Panc1 (cell line): ENCODE results near the gene SPZ1. TPM values are rescaled to one million over a fixed set of nuclear protein-coding genes. Genes with fewer than 3 reads are reported as not detected.
"Not testable (repeated sequence)": the region's sequence is repeated elsewhere in the genome, so short reads cannot be mapped to it uniquely, and the experiment has no call there.

Experiments
- ATAC-seq: fragments of 200-7000 bp; cut with Tn5 transposase; 2 replicates; pipeline ENCODE4 v1.9.1; 2020; ENCODE audit warnings: mild to moderate bottlenecking, moderate library complexity
- BruUV-seq: library from RNA; stranded (reverse); fragments of 400-500 nt; replicated peaks from 2 replicates; lab custom pipeline; 2021; lab: Mats Ljungman, UMichigan
- CTCF ChIA-PET: fragments of 300-600 bp; sonication (Branson Sonifier 250); formaldehyde crosslinking; loops from one replicate; lab custom pipeline; 2022; ENCODE audit warnings: antibody characterized with exemption; lab: Charles Lee
- POLR2A ChIA-PET: fragments of 300-600 bp; sonication (Branson Sonifier 250); formaldehyde crosslinking; loops from one replicate; lab custom pipeline; 2022; ENCODE audit warnings: antibody characterized with exemption; lab: Charles Lee
- DNase-seq: peaks from one replicate; pipeline ENCODE4 v3.0.0-alpha.2; 2010; ENCODE audit warnings: low read depth, low spot score
- H3K27ac ChIP-seq: 2 replicates; pipeline ENCODE4 v1.5.1; 2011; ENCODE audit warnings: mild to moderate bottlenecking, low read length, inconsistent platforms
- H3K27me3 ChIP-seq: fragments of 200-500 bp; sonication (Bioruptor generic); 2 replicates; pipeline ENCODE4 v1.6.0; 2014; ENCODE audit warnings: low read length, inconsistent platforms; ENCODE audit not compliant: control insufficient read depth, insufficient read depth
- H3K36me3 ChIP-seq: fragments of 200-500 bp; sonication (Bioruptor generic); 2 replicates; pipeline ENCODE4 v1.5.1; 2014; ENCODE audit warnings: inconsistent platforms, mild to moderate bottlenecking, low read length, moderate library complexity; ENCODE audit not compliant: control insufficient read depth, insufficient read depth
- H3K4me1 ChIP-seq: 2 replicates; pipeline ENCODE4 v1.5.1; 2011; ENCODE audit warnings: inconsistent platforms, mild to moderate bottlenecking, low read length, moderate library complexity; ENCODE audit not compliant: control insufficient read depth, insufficient read depth
- H3K4me3 ChIP-seq, 2 experiments: 2 replicates each; pipeline ENCODE4 v1.5.1; 2011 to 2012; ENCODE audit warnings: low read depth in 2 of 2, low read length in 2 of 2, mild to moderate bottlenecking in 2 of 2, inconsistent platforms in 1 of 2, moderate library complexity in 1 of 2
- H3K9me3 ChIP-seq: fragments of 200-500 bp; sonication (Bioruptor generic); 2 replicates; pipeline ENCODE4 v1.5.1; 2014; ENCODE audit warnings: low read depth, mild to moderate bottlenecking, inconsistent platforms, low read length, moderate library complexity; ENCODE audit not compliant: control insufficient read depth, insufficient read depth
- POLR2AphosphoS5 ChIP-seq: IDR thresholded peaks from 2 replicates; pipeline ENCODE4 v1.6.1; 2012; ENCODE audit warnings: mild to moderate bottlenecking, low read depth, low read length, moderate library complexity
- REST ChIP-seq, 2 experiments: IDR thresholded peaks; 2 replicates each; pipeline ENCODE4 v1.6.1; 2011 to 2012; ENCODE audit warnings: low read depth in 2 of 2, control low read depth in 1 of 2, low read length in 1 of 2, mild to moderate bottlenecking in 1 of 2, moderate library complexity in 1 of 2; ENCODE audit not compliant: insufficient read depth in 1 of 2
- SIN3A ChIP-seq: IDR thresholded peaks from 2 replicates; pipeline ENCODE4 v1.6.1; 2012; ENCODE audit warnings: low read depth, mild to moderate bottlenecking, low read length, moderate library complexity, borderline replicate concordance; ENCODE audit not compliant: insufficient read depth
- TCF7L2 ChIP-seq: IDR thresholded peaks from 2 replicates; pipeline ENCODE4 v1.6.1; 2011; ENCODE audit warnings: mild to moderate bottlenecking, low read depth, low read length, inconsistent platforms
- in situ Hi-C: cut with HindIII; loops from 2 replicates; pipeline ENCODE4 v1.10.0; 2016; ENCODE audit warnings: low sequenced_read_pairs, low pct_unique_long_range_greater_than_20kb
- intact Hi-C: fragments of 100-400 bp; cut with micrococcal nuclease; formaldehyde crosslinking; loops from one replicate; pipeline ENCODE4 v1.10.0; 2022; ENCODE audit not compliant: unreplicated experiment
- total RNA-seq: library from RNA; stranded (reverse); gene quantifications from one replicate; pipeline ENCODE4 v1.2.1, GENCODE V29; 2021; ENCODE audit not compliant: unreplicated experiment
- TF ChIP-seq, protein P1 (sequence below): fragments of 450-650 bp; IDR thresholded peaks from 2 replicates; pipeline ENCODE4 v1.5.1; 2017; ENCODE audit warnings: mild to moderate bottlenecking

SPZ1 gene
- total RNA-seq, 1 experiment from 2014 or later, result not detected

- CTCF ChIA-PET, result no interaction called here
- intact Hi-C loops, result no loop called here
- in situ Hi-C loops, result no loop called here
- ATAC-seq (no peak), DNase-seq (no peak)
- no peaks in the 10 kb centered on the region for H3K4me1 ChIP-seq
- TF ChIP-seq SIN3A (no peak), POLR2AphosphoS5 (no peak), REST (IDR thresholded peaks at IDR 0.05; ENCODE audit: insufficient read depth in 1 of 2, low read depth in 2 of 2, low read length in 1 of 2) (no peak), TCF7L2 (no peak)
- TF ChIP-seq, protein P1, sequence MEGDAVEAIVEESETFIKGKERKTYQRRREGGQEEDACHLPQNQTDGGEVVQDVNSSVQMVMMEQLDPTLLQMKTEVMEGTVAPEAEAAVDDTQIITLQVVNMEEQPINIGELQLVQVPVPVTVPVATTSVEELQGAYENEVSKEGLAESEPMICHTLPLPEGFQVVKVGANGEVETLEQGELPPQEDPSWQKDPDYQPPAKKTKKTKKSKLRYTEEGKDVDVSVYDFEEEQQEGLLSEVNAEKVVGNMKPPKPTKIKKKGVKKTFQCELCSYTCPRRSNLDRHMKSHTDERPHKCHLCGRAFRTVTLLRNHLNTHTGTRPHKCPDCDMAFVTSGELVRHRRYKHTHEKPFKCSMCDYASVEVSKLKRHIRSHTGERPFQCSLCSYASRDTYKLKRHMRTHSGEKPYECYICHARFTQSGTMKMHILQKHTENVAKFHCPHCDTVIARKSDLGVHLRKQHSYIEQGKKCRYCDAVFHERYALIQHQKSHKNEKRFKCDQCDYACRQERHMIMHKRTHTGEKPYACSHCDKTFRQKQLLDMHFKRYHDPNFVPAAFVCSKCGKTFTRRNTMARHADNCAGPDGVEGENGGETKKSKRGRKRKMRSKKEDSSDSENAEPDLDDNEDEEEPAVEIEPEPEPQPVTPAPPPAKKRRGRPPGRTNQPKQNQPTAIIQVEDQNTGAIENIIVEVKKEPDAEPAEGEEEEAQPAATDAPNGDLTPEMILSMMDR, result no peak
- H3K27me3 ChIP-seq, result no peaks in the 10 kb centered on the region
- POLR2A ChIA-PET, result no interaction called here
- BruUV-seq, result no TSS peak
- no peak overlapping the region for H3K4me3 ChIP-seq
- no peaks in the 10 kb centered on the region for H3K9me3 ChIP-seq
- no peak overlapping the region for H3K27ac ChIP-seq
- no peaks in the 10 kb centered on the region for H3K36me3 ChIP-seq
Observed at GRCh38 chr5:80348171-80348570, 28.4 kb downstream of the SPZ1 start.

GRCh38 chr5:80351019-80351418, 31.2 kb downstream of the SPZ1 start:
- H3K4me3 ChIP-seq, H3K4me1 ChIP-seq, H3K36me3 ChIP-seq, in situ Hi-C loops, H3K27me3 ChIP-seq, DNase-seq, ATAC-seq, intact Hi-C loops, H3K27ac ChIP-seq, BruUV-seq, CTCF ChIA-PET, H3K9me3 ChIP-seq: not testable (repeated sequence)
- POLR2A ChIA-PET, result interaction anchor here (0.6 kb wide), 1 partner anchor 191 kb away, joined by 6 read pairs; no protein-coding TSS in a partner anchor

DNA sequence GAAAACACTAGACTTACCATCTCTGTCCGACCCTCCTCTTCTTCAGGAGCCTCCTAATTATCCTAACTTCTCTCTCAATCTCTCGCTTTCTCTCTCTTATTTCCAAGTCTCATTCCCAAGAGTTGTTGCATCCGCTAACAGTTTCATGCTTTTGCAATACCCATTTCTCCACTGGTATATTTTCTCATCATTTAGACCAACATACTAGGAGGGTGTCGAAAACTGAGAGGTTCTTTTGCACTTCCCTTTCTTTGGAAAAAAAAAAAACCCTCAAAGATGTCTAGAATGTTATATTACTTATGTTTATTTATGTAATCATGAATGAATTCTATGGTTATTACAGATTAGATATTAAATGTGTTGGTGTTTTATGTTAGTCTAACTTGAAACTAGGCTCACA, 35.9 kb downstream of the SPZ1 start:
- no peak for ATAC-seq
- ChIA-PET POLR2A (no interaction called here), CTCF (no interaction called here)
- Histone ChIP-seq H3K4me3 (no peak overlapping the region), H3K4me1 (no peaks in the 10 kb centered on the region), H3K27ac (no peak overlapping the region), H3K36me3 (no peaks in the 10 kb centered on the region), H3K27me3 (no peaks in the 10 kb centered on the region), H3K9me3 (no peaks in the 10 kb centered on the region)
- in situ Hi-C loops (no loop called here), intact Hi-C loops (no loop called here)
- BruUV-seq, result no TSS peak
- DNase-seq, result no peak
- no peak for TF ChIP-seq POLR2AphosphoS5
- TF ChIP-seq REST (IDR thresholded peaks at IDR 0.05; ENCODE audit: insufficient read depth in 1 of 2, low read depth in 2 of 2, low read length in 1 of 2), result no peak
- no peak for TF ChIP-seq SIN3A
- TF ChIP-seq, protein P1, result no peak
- no peak for TF ChIP-seq TCF7L2
